ENCODE measurements around the gene BICD2.

Gene BICD2

DNA sequence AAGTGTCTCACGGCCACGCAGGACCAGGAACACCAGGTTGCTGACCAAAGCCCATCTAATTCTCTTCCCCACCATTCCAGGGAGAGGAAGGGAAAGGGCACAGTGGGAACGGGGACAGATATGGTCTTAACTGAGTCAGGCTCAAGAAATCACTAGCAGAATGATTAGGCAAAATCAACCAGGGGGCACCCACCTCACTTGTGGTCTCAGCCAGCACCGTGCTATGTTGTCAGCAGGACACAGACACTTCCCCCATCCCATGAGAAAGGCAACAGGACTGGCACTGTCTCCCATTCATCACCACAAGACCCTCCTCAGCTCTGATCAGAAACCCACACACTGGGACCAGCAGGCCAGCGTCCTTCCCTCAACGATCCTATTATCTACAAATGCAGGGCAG is 2.9 kb downstream of the BICD2 start:
- in situ Hi-C loops (cut with HindIII; ENCODE audit: low pct_ligation_motif_present, low sequenced_read_pairs) = no loop called here

DNA sequence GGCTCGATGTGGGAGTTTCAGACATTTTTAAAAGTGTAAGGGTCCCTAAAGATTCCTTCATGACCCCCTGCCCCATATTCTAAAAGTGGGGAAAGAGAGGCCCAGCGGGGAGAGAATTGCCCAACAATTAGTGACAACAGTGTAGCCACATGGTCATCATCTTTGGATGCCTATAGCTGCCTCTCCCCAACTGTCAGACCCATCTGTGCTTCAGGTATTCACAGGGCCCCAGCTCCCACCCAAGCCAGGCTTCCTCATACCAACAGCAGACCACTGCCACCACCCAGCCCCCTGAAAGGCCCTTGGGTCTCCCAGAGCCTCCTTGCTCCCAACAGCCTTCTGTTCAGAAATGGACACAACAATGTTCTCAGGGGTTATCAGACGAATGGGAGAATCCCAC is 4.1 kb downstream of the BICD2 start:
- in situ Hi-C loops (cut with HindIII; ENCODE audit: low pct_ligation_motif_present, low sequenced_read_pairs) = no loop called here
- Histone ChIP-seq H3K27ac (no peak overlapping the region), H3K27me3 (replicated peaks) (no peaks in the 10 kb centered on the region), H3K36me3 (replicated peaks) (no peaks in the 10 kb centered on the region), H3K4me3 (ENCODE audit: low read depth, low read length) (no peak overlapping the region)
- no peak for DNase-seq
- TF ChIP-seq, protein P1, sequence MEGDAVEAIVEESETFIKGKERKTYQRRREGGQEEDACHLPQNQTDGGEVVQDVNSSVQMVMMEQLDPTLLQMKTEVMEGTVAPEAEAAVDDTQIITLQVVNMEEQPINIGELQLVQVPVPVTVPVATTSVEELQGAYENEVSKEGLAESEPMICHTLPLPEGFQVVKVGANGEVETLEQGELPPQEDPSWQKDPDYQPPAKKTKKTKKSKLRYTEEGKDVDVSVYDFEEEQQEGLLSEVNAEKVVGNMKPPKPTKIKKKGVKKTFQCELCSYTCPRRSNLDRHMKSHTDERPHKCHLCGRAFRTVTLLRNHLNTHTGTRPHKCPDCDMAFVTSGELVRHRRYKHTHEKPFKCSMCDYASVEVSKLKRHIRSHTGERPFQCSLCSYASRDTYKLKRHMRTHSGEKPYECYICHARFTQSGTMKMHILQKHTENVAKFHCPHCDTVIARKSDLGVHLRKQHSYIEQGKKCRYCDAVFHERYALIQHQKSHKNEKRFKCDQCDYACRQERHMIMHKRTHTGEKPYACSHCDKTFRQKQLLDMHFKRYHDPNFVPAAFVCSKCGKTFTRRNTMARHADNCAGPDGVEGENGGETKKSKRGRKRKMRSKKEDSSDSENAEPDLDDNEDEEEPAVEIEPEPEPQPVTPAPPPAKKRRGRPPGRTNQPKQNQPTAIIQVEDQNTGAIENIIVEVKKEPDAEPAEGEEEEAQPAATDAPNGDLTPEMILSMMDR (IDR thresholded peaks at IDR 0.05; ENCODE audit: low read depth, low read length, missing control alignments) = no peak

More for the DNA sequence above, 2.9 kb downstream of the BICD2 start:
- H3K27me3 ChIP-seq (replicated peaks) = no peaks in the 10 kb centered on the region
- H3K36me3 ChIP-seq (replicated peaks) = no peaks in the 10 kb centered on the region
- H3K4me3 ChIP-seq (ENCODE audit: low read depth, low read length) = no peak overlapping the region
- TF ChIP-seq, protein P1 (IDR thresholded peaks at IDR 0.05; ENCODE audit: low read depth, low read length, missing control alignments) = no peak
- DNase-seq = no peak
- H3K27ac ChIP-seq = no peak overlapping the region

DNA sequence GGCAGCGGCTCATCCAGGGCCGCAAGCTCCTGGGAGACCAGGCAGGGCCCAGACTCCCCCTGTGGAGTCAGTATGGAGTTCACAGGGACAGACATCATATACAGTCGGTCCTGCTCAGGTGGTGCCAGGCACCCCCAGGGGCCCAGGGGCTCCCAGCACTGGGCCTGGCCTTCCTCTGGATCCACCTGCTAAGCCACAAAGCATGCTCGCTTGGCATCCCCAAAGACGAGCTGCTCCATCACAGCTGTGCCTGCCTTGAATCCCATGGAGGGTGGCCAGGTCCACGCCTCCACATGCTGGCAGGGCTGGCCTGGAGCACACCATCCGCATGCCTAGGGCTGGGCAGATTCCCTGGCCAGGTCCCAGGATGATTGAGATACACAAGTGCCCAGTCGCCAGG is 4.6 kb downstream of the BICD2 start:
- DNase-seq = no peak
- TF ChIP-seq, protein P1 (IDR thresholded peaks at IDR 0.05; ENCODE audit: low read depth, low read length, missing control alignments) = no peak
- no peaks in the 10 kb centered on the region for H3K27me3 ChIP-seq (replicated peaks)
- no peak overlapping the region for H3K4me3 ChIP-seq (ENCODE audit: low read depth, low read length)
- no peaks in the 10 kb centered on the region for H3K36me3 ChIP-seq (replicated peaks)
- no peak overlapping the region for H3K27ac ChIP-seq
- in situ Hi-C loops (cut with HindIII; ENCODE audit: low pct_ligation_motif_present, low sequenced_read_pairs) = no loop called here

DNA sequence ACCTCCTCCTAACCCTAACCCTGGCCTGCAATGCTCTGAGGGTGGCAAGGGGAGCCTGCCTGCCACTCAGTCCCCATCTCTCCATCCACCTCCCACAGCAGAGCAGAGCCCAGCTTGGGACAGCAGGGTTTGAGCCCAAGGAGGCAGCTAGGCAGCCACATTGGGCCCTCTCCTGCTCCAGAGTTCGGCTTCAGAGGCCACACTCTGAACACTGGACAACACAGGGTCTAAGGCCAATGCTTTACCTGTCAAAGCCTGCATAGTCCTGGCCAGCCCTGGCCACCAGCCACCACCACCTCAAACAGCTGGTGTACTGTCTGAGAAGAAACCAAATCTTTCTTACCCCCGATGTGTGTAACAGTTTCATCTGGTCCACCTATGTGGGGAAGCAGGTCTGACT is 5.2 kb downstream of the BICD2 start:
- H3K36me3 ChIP-seq (replicated peaks) = no peaks in the 10 kb centered on the region
- no peak for DNase-seq
- no peak overlapping the region for H3K27ac ChIP-seq
- TF ChIP-seq, protein P1 (IDR thresholded peaks at IDR 0.05; ENCODE audit: low read depth, low read length, missing control alignments) = no peak
- H3K4me3 ChIP-seq (ENCODE audit: low read depth, low read length) = no peak overlapping the region
- no peaks in the 10 kb centered on the region for H3K27me3 ChIP-seq (replicated peaks)
- in situ Hi-C loops (cut with HindIII; ENCODE audit: low pct_ligation_motif_present, low sequenced_read_pairs) = no loop called here

DNA sequence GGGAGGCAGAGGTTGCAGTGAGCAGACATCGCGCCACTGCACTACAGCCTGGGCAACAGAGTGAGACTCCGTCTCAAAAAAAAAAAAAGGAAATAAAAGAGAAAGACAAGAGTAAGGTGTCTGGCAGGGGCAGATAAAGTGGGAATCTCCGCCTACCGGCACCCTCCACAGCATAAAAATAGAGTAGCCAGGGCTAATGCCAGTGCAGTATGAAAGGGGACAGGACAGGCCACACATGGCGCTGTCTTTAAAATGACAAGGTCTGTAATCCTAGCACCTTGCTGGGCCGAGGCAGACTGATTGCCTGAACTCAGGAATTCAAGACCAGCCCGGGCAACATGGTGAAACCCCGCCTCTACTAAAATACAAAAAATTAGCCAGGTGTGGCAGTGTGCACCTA is 7.8 kb downstream of the BICD2 start:
- no peak overlapping the region for H3K27ac ChIP-seq
- no peak for DNase-seq
- H3K27me3 ChIP-seq (replicated peaks) = no peaks in the 10 kb centered on the region
- H3K36me3 ChIP-seq (replicated peaks) = no peaks in the 10 kb centered on the region
- TF ChIP-seq, protein P1 (IDR thresholded peaks at IDR 0.05; ENCODE audit: low read depth, low read length, missing control alignments) = no peak
- in situ Hi-C loops (cut with HindIII; ENCODE audit: low pct_ligation_motif_present, low sequenced_read_pairs) = no loop called here
- no peak overlapping the region for H3K4me3 ChIP-seq (ENCODE audit: low read depth, low read length)

DNA sequence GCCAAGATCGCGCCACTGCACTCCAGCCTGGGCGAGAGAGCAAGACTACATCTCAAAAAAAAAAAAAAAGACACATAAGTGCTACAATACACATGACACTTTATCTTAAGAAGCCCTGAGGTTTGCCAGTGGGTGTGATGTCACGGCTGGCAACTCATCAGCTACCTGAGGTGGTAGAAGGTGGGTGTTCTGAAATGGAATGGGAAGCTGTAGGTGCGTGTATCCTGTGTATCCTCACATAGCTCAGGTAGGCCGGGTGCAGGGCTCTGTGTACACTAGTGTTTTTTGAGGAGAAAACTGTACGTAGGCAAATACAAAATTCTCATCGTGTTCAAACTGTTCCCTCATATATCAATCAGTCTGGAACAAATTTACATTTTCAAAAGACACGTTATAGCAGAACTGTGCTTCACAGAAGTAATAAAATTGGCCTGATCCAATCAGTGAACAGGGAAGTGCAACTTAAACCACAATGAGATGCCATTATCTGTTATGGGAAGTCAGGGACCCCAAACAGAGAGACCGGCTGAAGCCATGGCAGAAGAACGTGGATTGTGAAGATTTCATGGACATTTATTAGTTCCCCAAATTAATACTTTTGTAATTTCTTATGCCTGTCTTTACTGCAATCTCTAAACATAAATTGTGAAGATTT is 10.4 kb downstream of the BICD2 start:
- Histone ChIP-seq H3K36me3 (replicated peaks) (no peaks in the 10 kb centered on the region), H3K27ac (no peak overlapping the region), H3K4me3 (ENCODE audit: low read depth, low read length) (no peak overlapping the region), H3K27me3 (replicated peaks) (no peaks in the 10 kb centered on the region)
- in situ Hi-C loops (cut with HindIII; ENCODE audit: low pct_ligation_motif_present, low sequenced_read_pairs) = no loop called here
- TF ChIP-seq, protein P1 (IDR thresholded peaks at IDR 0.05; ENCODE audit: low read depth, low read length, missing control alignments) = no peak
- no peak for DNase-seq

Data from brain microvascular endothelial cell (primary cell).